GM23338 (cell line): ENCODE data around the gene EPS8. TPM values are rescaled to one million over a fixed set of nuclear protein-coding genes. Genes with fewer than 3 reads are reported as not detected.

Experiments used
- ATAC-seq: fragments of 200-7000 bp; cut with Tn5 transposase; 3 replicates; pipeline ENCODE4 v1.9.1; 2020
- DNase-seq: peaks from one replicate; pipeline ENCODE4 v3.0.0-alpha.2; 2015; ENCODE audit warnings: low spot score
- H2AFZ ChIP-seq: fragments of 200-600 bp; sonication (generic); 2 replicates; pipeline ENCODE4 v1.8.0; 2016; ENCODE audit warnings: antibody characterized with exemption, mild to moderate bottlenecking, moderate library complexity
- H3F3A ChIP-seq: fragments of 200-600 bp; sonication (generic); replicated peaks from 2 replicates; pipeline ENCODE4 v1.8.0; 2017; ENCODE audit warnings: antibody characterized with exemption, mixed run types, low read depth
- H3K27ac ChIP-seq: fragments of 200-600 bp; sonication (generic); 2 replicates; pipeline ENCODE4 v1.6.1; 2016; ENCODE audit warnings: low read depth
- H3K27me3 ChIP-seq: fragments of 200-600 bp; sonication (generic); 2 replicates; pipeline ENCODE4 v1.8.0; 2016; ENCODE audit warnings: mild to moderate bottlenecking, mixed run types, moderate library complexity; ENCODE audit not compliant: insufficient read depth
- H3K36me3 ChIP-seq: fragments of 200-600 bp; sonication (generic); 2 replicates; pipeline ENCODE4 v1.8.0; 2016; ENCODE audit warnings: mild to moderate bottlenecking; ENCODE audit not compliant: insufficient read depth
- H3K4me1 ChIP-seq: fragments of 200-600 bp; sonication (generic); 2 replicates; pipeline ENCODE4 v1.8.0; 2016; ENCODE audit warnings: mild to moderate bottlenecking, moderate library complexity; ENCODE audit not compliant: insufficient read depth
- H3K4me2 ChIP-seq: fragments of 200-600 bp; sonication (generic); 2 replicates; pipeline ENCODE4 v1.7.1; 2017; ENCODE audit warnings: mixed run types
- H3K4me3 ChIP-seq: fragments of 200-600 bp; sonication (generic); 2 replicates; pipeline ENCODE4 v1.6.1; 2016; ENCODE audit warnings: mixed run types
- H3K79me2 ChIP-seq: fragments of 200-600 bp; sonication (generic); replicated peaks from 2 replicates; pipeline ENCODE4 v1.8.0; 2017; ENCODE audit warnings: mild to moderate bottlenecking; ENCODE audit not compliant: insufficient read depth
- H3K9me2 ChIP-seq: fragments of 200-600 bp; sonication (generic); 2 replicates; pipeline ENCODE4 v1.8.0; 2017; ENCODE audit not compliant: insufficient read depth
- H4K20me1 ChIP-seq: fragments of 200-600 bp; sonication (generic); replicated peaks from 2 replicates; pipeline ENCODE4 v1.8.0; 2017; ENCODE audit warnings: mild to moderate bottlenecking; ENCODE audit not compliant: insufficient read depth
- H3K27ac Mint-ChIP-seq: 2 replicates; pipeline ENCODE4 v1.8.0; 2020; ENCODE audit warnings: inconsistent platforms, mild to moderate bottlenecking, moderate library complexity, mixed read lengths
- H3K27me3 Mint-ChIP-seq: 3 replicates; pipeline ENCODE4 v1.8.0; 2022; ENCODE audit warnings: low read depth, mild to moderate bottlenecking, moderate library complexity, mixed read lengths, inconsistent platforms; ENCODE audit not compliant: insufficient read depth, poor library complexity
- H3K36me3 Mint-ChIP-seq: 3 replicates; pipeline ENCODE4 v1.8.0; 2021; ENCODE audit warnings: low read depth, mild to moderate bottlenecking, inconsistent platforms, moderate library complexity, mixed read lengths
- H3K4me1 Mint-ChIP-seq: 3 replicates; pipeline ENCODE4 v1.8.0; 2020; ENCODE audit warnings: mild to moderate bottlenecking, inconsistent platforms, mixed read lengths
- H3K4me3 Mint-ChIP-seq: 3 replicates; pipeline ENCODE4 v1.8.0; 2021; ENCODE audit warnings: moderate library complexity, mild to moderate bottlenecking, inconsistent platforms, mixed read lengths
- H3K9me3 Mint-ChIP-seq: 3 replicates; pipeline ENCODE4 v1.8.0; 2020; ENCODE audit warnings: moderate library complexity, mild to moderate bottlenecking, inconsistent platforms, mixed read lengths
- CREB1 ChIP-seq: fragments of 250-450 bp; sonication (Bioruptor Pico); IDR thresholded peaks from 2 replicates; pipeline ENCODE4 v1.5.0; 2020; ENCODE audit warnings: low read depth, mild to moderate bottlenecking, moderate library complexity
- CTCF ChIP-seq, 2 experiments: fragments of 200-600 bp in 1 of 2; sonication (generic) in 1 of 2; conservative IDR thresholded peaks; 2 replicates each; pipeline versions ENCODE4 v1.5.1 to v1.6.1; 2016 to 2017; ENCODE audit warnings: antibody characterized with exemption in 2 of 2, low read depth in 2 of 2, mild to moderate bottlenecking in 2 of 2, moderate library complexity in 1 of 2
- ETS1 ChIP-seq: IDR thresholded peaks from 2 replicates; pipeline ENCODE4 v1.6.1; 2016; ENCODE audit warnings: antibody characterized with exemption
- EZH2 ChIP-seq: fragments of 200-600 bp; sonication (generic); IDR thresholded peaks from one replicate; pipeline ENCODE4 v1.8.0; 2017; ENCODE audit warnings: antibody characterized with exemption, mild to moderate bottlenecking, low read depth; ENCODE audit not compliant: unreplicated experiment
- EZH2phosphoT487 ChIP-seq: fragments of 200-600 bp; sonication (generic); IDR thresholded peaks from one replicate; pipeline ENCODE4 v1.8.1; 2018; ENCODE audit warnings: antibody characterized with exemption; ENCODE audit not compliant: unreplicated experiment
- JUNB ChIP-seq: IDR thresholded peaks from one replicate; pipeline ENCODE4 v1.6.1; 2016; ENCODE audit warnings: antibody characterized with exemption; ENCODE audit not compliant: unreplicated experiment
- NANOG ChIP-seq: IDR thresholded peaks from 2 replicates; pipeline ENCODE4 v1.6.1; 2016; ENCODE audit warnings: antibody characterized with exemption, borderline replicate concordance
- POLR2AphosphoS5 ChIP-seq: IDR thresholded peaks from 2 replicates; pipeline ENCODE4 v1.6.1; 2016; ENCODE audit warnings: antibody characterized with exemption, low read depth
- REST ChIP-seq: IDR thresholded peaks from one replicate; pipeline ENCODE4 v1.6.1; 2018; ENCODE audit warnings: antibody characterized with exemption; ENCODE audit not compliant: unreplicated experiment
- STAT1 ChIP-seq: IDR thresholded peaks from one replicate; pipeline ENCODE4 v1.6.1; 2016; ENCODE audit warnings: antibody characterized with exemption; ENCODE audit not compliant: unreplicated experiment
- ZNF114 ChIP-seq: fragments of 250-450 bp; sonication (Bioruptor Pico); IDR thresholded peaks from 2 replicates; pipeline ENCODE4 v1.5.0; 2020; ENCODE audit warnings: mild to moderate bottlenecking, moderate library complexity
- ZNF331 ChIP-seq: fragments of 250-450 bp; sonication (Bioruptor Pico); IDR thresholded peaks from 2 replicates; pipeline ENCODE4 v1.5.0; 2020; ENCODE audit warnings: low read depth, mild to moderate bottlenecking, moderate library complexity
- ZNF462 ChIP-seq: fragments of 250-450 bp; sonication (Bioruptor Pico); IDR thresholded peaks from 2 replicates; pipeline ENCODE4 v1.5.0; 2020; ENCODE audit warnings: mild to moderate bottlenecking, moderate library complexity
- polyA plus RNA-seq: library from polyadenylated mRNA; unstranded; fragments of >200 nt; fragmentation: Nextera tagmentation; extraction: Ambion mirVana; gene quantifications from 2 replicates; pipeline ENCODE4 v1.2.1, GENCODE V29; 2016
- total RNA-seq: library from RNA; depleted of rRNA; stranded (reverse); fragments of >200 nt; shearing (Covaris generic); gene quantifications from 2 replicates; pipeline ENCODE4 v1.2.3, GENCODE V29; 2014

EPS8 gene
- total and polyA plus RNA-seq, 2 experiments from 2014 or later: 3.5 to 5.4 TPM

GRCh38 chr12:15605881-15606590 lies 183.2 kb downstream of the EPS8 start:
- Histone ChIP-seq H3K79me2 (no peaks in the 10 kb centered on the region), H3K4me3 (no peak overlapping the region), H3F3A (no peaks in the 10 kb centered on the region), H4K20me1 (no peaks in the 10 kb centered on the region), H2AFZ (no peak overlapping the region), H3K4me2 (no peak overlapping the region), H3K4me1 (no peaks in the 10 kb centered on the region), H3K27me3 (no peaks in the 10 kb centered on the region), H3K36me3 (no peaks in the 10 kb centered on the region), H3K27ac (no peak overlapping the region), H3K9me2 (peaks cover 10% of the 10 kb centered on the region)
- Mint-ChIP-seq H3K36me3 (no peaks in the 10 kb centered on the region), H3K27ac (no peak overlapping the region), H3K27me3 (peaks cover 4% of the 10 kb centered on the region), H3K9me3 (no peaks in the 10 kb centered on the region), H3K4me1 (no peaks in the 10 kb centered on the region), H3K4me3 (no peak overlapping the region)
- ATAC-seq (no peak), DNase-seq (no peak)
- TF ChIP-seq POLR2AphosphoS5: no peak
- TF ChIP-seq JUNB: no peak
- no peak for TF ChIP-seq STAT1
- TF ChIP-seq ETS1: no peak
- no peak for TF ChIP-seq NANOG
- no peak for TF ChIP-seq ZNF331 (CRISPR knock-in tag)
- no peak for TF ChIP-seq CTCF (conservative IDR thresholded peaks at IDR 0.05; ENCODE audit: low read depth in 2 of 2)
- TF ChIP-seq EZH2: no peak
- TF ChIP-seq ZNF462: no peak
- no peak for TF ChIP-seq ZNF114 (CRISPR knock-in tag)
- no peak for TF ChIP-seq EZH2phosphoT487
- no peak for TF ChIP-seq REST
- no peak for TF ChIP-seq CREB1
